H1 (cell line): ENCODE data around the gene CRISPLD2. TPM values are rescaled to one million over a fixed set of nuclear protein-coding genes. Genes with fewer than 3 reads are reported as not detected.

Experiments
- CTCF ChIA-PET: fragments of 300-600 bp; sonication (Branson Sonifier 250); formaldehyde crosslinking; loops from one replicate; lab custom pipeline; 2021; ENCODE audit not compliant: partially characterized antibody; lab: Charles Lee
- POLR2A ChIA-PET: fragments of 300-600 bp; sonication (Branson Sonifier 250); formaldehyde crosslinking; loops from one replicate; lab custom pipeline; 2021; ENCODE audit warnings: inconsistent platforms; ENCODE audit not compliant: partially characterized antibody; lab: Charles Lee
- DNase-seq, 2 experiments: peaks; one replicate each; pipeline versions ENCODE4 v3.0.0 to v3.0.0-alpha.2; 2010 to 2022; ENCODE audit warnings: low spot score in 2 of 2, low read depth in 1 of 2, mixed read lengths in 1 of 2
- FAIRE-seq: peaks from 2 replicates; lab custom pipeline; 2011; peaks lifted over from hg19 to GRCh38; lab: Jason Lieb, UNC
- H2AFZ ChIP-seq: 2 replicates; pipeline ENCODE4 v1.8.1; 2012; ENCODE audit warnings: low read length, inconsistent platforms
- H2AK5ac ChIP-seq: 2 replicates; pipeline ENCODE4 v1.6.1; 2013; ENCODE audit warnings: low read depth, low read length
- H2BK120ac ChIP-seq: replicated peaks from 2 replicates; pipeline ENCODE3; 2013; ENCODE audit warnings: low read depth, low read length, inconsistent platforms
- H2BK12ac ChIP-seq: 2 replicates; pipeline ENCODE4 v1.6.1; 2013; ENCODE audit warnings: low read depth, low read length
- H2BK15ac ChIP-seq: 2 replicates; pipeline ENCODE4 v1.6.1; 2013; ENCODE audit warnings: low read length
- H2BK20ac ChIP-seq: 2 replicates; pipeline ENCODE4 v1.6.1; 2013; ENCODE audit warnings: low read length
- H2BK5ac ChIP-seq: 2 replicates; pipeline ENCODE4 v1.6.1; 2013; ENCODE audit warnings: low read depth, low read length
- H3K14ac ChIP-seq: 2 replicates; pipeline ENCODE4 v1.6.1; 2013; ENCODE audit warnings: inconsistent platforms; ENCODE audit not compliant: insufficient read length
- H3K18ac ChIP-seq: 2 replicates; pipeline ENCODE4 v1.6.1; 2013; ENCODE audit warnings: low read length; ENCODE audit errors: extremely low read depth
- H3K23ac ChIP-seq: 2 replicates; pipeline ENCODE4 v1.6.1; 2013; ENCODE audit warnings: inconsistent platforms; ENCODE audit not compliant: insufficient read length
- H3K23me2 ChIP-seq: 2 replicates; pipeline ENCODE4 v1.6.1; 2013; ENCODE audit warnings: low read depth, low read length
- H3K27ac ChIP-seq: 2 replicates; pipeline ENCODE4 v1.6.1; 2011; ENCODE audit warnings: low read depth, low read length, inconsistent platforms
- H3K27me3 ChIP-seq, 4 experiments: replicated peaks in 1 of 4; 1 replicate in 1 of 4; 2 replicates in 3 of 4; pipeline versions ENCODE4 v1.6.1 to v1.8.1; 2011 to 2013; ENCODE audit warnings: low read length in 3 of 4, mild to moderate bottlenecking in 3 of 4, inconsistent platforms in 2 of 4, mixed read lengths in 2 of 4, moderate library complexity in 1 of 4; ENCODE audit not compliant: control insufficient read depth in 3 of 4, insufficient read depth in 3 of 4; ENCODE audit errors: extremely low read depth in 1 of 4
- H3K36me3 ChIP-seq, 4 experiments: 2 replicates each; pipeline versions ENCODE4 v1.6.1 to v1.8.1; 2011 to 2013; ENCODE audit warnings: mild to moderate bottlenecking in 4 of 4, low read length in 3 of 4, moderate library complexity in 2 of 4, control low read depth in 1 of 4, inconsistent platforms in 1 of 4; ENCODE audit not compliant: insufficient read depth in 4 of 4, control insufficient read depth in 2 of 4
- H3K4ac ChIP-seq: replicated peaks from 2 replicates; pipeline ENCODE3; 2013; ENCODE audit warnings: low read length, low read depth, mixed read lengths, inconsistent platforms; ENCODE audit not compliant: insufficient read length
- H3K4me1 ChIP-seq, 4 experiments: replicated peaks in 1 of 4; 1 replicate in 1 of 4; 2 replicates in 3 of 4; pipeline versions ENCODE4 v1.6.1 to v1.8.1; 2011 to 2013; ENCODE audit warnings: low read length in 3 of 4, inconsistent platforms in 2 of 4, mixed read lengths in 1 of 4; ENCODE audit not compliant: insufficient read depth in 4 of 4, control insufficient read depth in 3 of 4
- H3K4me2 ChIP-seq, 2 experiments: 2 replicates each; pipeline versions ENCODE4 v1.6.1 to v1.8.1; 2011 to 2013; ENCODE audit warnings: low read depth in 2 of 2, low read length in 2 of 2, control low read depth in 1 of 2, inconsistent platforms in 1 of 2, mild to moderate bottlenecking in 1 of 2; ENCODE audit not compliant: insufficient read depth in 1 of 2
- H3K4me3 ChIP-seq, 4 experiments: fragments of 200-600, 300-600 bp in 1 of 4; sonication (generic), shearing (Covaris generic), sonication (Bioruptor Twin) in 1 of 4; 2 replicates each; pipeline versions ENCODE4 v1.5.1 to v1.8.1; 2011 to 2016; ENCODE audit warnings: low read length in 4 of 4, low read depth in 3 of 4, control low read depth in 2 of 4, inconsistent platforms in 2 of 4, mild to moderate bottlenecking in 2 of 4, mixed read lengths in 1 of 4, moderate library complexity in 1 of 4; ENCODE audit not compliant: insufficient read depth in 2 of 4; ENCODE audit errors: extremely low read depth in 1 of 4
- H3K56ac ChIP-seq: replicated peaks from 2 replicates; pipeline ENCODE3; 2013; ENCODE audit warnings: low read depth, mild to moderate bottlenecking, mixed read lengths, low read length, inconsistent platforms; ENCODE audit not compliant: insufficient read length
- H3K79me1 ChIP-seq: 2 replicates; pipeline ENCODE4 v1.6.1; 2013; ENCODE audit warnings: low read depth, low read length, control low read depth
- H3K79me2 ChIP-seq, 2 experiments: 2 replicates each; pipeline versions ENCODE4 v1.6.1 to v1.8.1; 2012 to 2013; ENCODE audit warnings: low read length in 2 of 2, mild to moderate bottlenecking in 2 of 2, inconsistent platforms in 1 of 2; ENCODE audit not compliant: insufficient read depth in 2 of 2, control insufficient read depth in 1 of 2
- H3K9ac ChIP-seq, 4 experiments: replicated peaks in 1 of 4; 1 replicate in 1 of 4; 2 replicates in 3 of 4; pipeline versions ENCODE4 v1.6.1 to v1.8.1; 2011 to 2013; ENCODE audit warnings: low read depth in 3 of 4, low read length in 3 of 4, control low read depth in 2 of 4, mild to moderate bottlenecking in 2 of 4, moderate library complexity in 2 of 4, inconsistent platforms in 1 of 4; ENCODE audit errors: extremely low read depth in 1 of 4
- H3K9me3 ChIP-seq, 2 experiments: 2 replicates each; pipeline versions ENCODE4 v1.6.1 to v1.8.1; 2012 to 2013; ENCODE audit warnings: mild to moderate bottlenecking in 2 of 2, moderate library complexity in 2 of 2, control low read depth in 1 of 2, inconsistent platforms in 1 of 2, low read depth in 1 of 2, low read length in 1 of 2, mixed read lengths in 1 of 2; ENCODE audit not compliant: insufficient read depth in 2 of 2
- H4K20me1 ChIP-seq, 2 experiments: replicated peaks in 1 of 2; 2 replicates each; pipeline versions ENCODE3 to v1.8.1; 2011 to 2013; ENCODE audit warnings: inconsistent platforms in 2 of 2, low read length in 2 of 2, mild to moderate bottlenecking in 1 of 2; ENCODE audit not compliant: insufficient read depth in 2 of 2, control insufficient read depth in 1 of 2
- H4K5ac ChIP-seq: 2 replicates; pipeline ENCODE4 v1.6.1; 2013; ENCODE audit warnings: low read length, low read depth, mixed read lengths, inconsistent platforms; ENCODE audit not compliant: insufficient read length
- H4K8ac ChIP-seq: 2 replicates; pipeline ENCODE4 v1.8.0; 2013; ENCODE audit warnings: mild to moderate bottlenecking, moderate library complexity, low read length, inconsistent platforms; ENCODE audit not compliant: insufficient read depth; ENCODE audit errors: extremely low read depth
- H4K91ac ChIP-seq: replicated peaks from 2 replicates; pipeline ENCODE3; 2013; ENCODE audit warnings: low read length, mixed read lengths, inconsistent platforms; ENCODE audit not compliant: insufficient read length
- CREB1 ChIP-seq: IDR thresholded peaks from 2 replicates; pipeline ENCODE4 v1.6.1; 2012; ENCODE audit warnings: inconsistent platforms
- FOSL1 ChIP-seq: IDR thresholded peaks from 2 replicates; pipeline ENCODE4 v1.6.1; 2011; ENCODE audit warnings: mild to moderate bottlenecking, low read depth, low read length, moderate library complexity; ENCODE audit not compliant: insufficient read depth
- HDAC6 ChIP-seq: IDR thresholded peaks from one replicate; pipeline ENCODE4 v1.7.1; 2012; ENCODE audit warnings: low read depth, mild to moderate bottlenecking, inconsistent platforms, low read length, moderate library complexity
- KDM4A ChIP-seq: IDR thresholded peaks from one replicate; pipeline ENCODE4 v1.7.1; 2012; ENCODE audit warnings: low read depth, mild to moderate bottlenecking, moderate library complexity, low read length, inconsistent platforms; ENCODE audit not compliant: severe bottlenecking
- WGBS, 2 experiments: shearing (Covaris generic) in 1 of 2; methylation state at CpG; one replicate each; pipeline versions ENCODE4 v1.1.6 to v1.1.7; 2013 to 2015; ENCODE audit warnings: low lambda C conversion rate in 2 of 2, mixed read lengths in 2 of 2, inconsistent platforms in 1 of 2, low coverage in 1 of 2, missing lambda C conversion rate in 1 of 2; ENCODE audit not compliant: insufficient replicate concordance in 2 of 2, insufficient coverage in 1 of 2, insufficient read length in 1 of 2; ENCODE audit errors: extremely low coverage in 1 of 2, missing lambda C conversion rate in 1 of 2; 5-methylcytosine and 5-hydroxymethylcytosine counted together
- polyA plus RNA-seq, 7 experiments: library from polyadenylated mRNA; depleted of rRNA in 3 of 7; stranded (reverse) in 5 of 7; unstranded in 2 of 7; fragments of >200 nt in 5 of 7; fragments of 200-250 nt in 2 of 7; gene quantifications; 1 replicate in 5 of 7; 2 replicates in 1 of 7; 4 replicates in 1 of 7; pipeline versions ENCODE4 v1.2.1 to v1.2.3, GENCODE V29; 2011 to 2013; ENCODE audit warnings: missing spikeins in 2 of 7, mixed read lengths in 2 of 7
- total RNA-seq: library from RNA; stranded (reverse); fragmentation: NEBNext Ultra II Directional; extraction: Animal tissue kit (Norgen Biotek cat#: 25700); gene quantifications from 2 replicates; pipeline ENCODE4 v1.2.1, GENCODE V29; 2021

CRISPLD2 gene
- total and polyA plus RNA-seq, 2 of the 8 experiments (the other 6 are each of a cell fraction or from before 2014, with no cell fraction given): 2.7 to 5.1 TPM

DNA sequence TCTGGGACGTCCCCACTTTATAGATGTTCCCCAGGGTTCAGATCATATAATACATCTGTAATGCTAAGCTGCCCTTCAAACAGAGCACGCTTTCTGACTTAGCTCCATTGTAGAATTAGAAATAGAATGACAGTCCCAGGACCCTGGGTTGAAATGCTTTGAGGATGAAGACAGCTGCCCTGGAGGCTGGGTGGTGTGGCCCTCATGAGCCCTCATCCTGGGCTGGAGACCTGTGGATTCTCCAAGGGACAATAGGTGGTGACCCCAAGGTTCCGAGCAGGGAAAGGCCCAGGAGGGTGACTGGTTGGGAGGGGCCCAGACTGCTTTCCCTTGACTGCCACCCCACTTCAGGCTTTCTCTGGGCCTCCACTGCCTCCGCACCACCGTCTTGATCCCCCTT is 59.0 kb downstream of the CRISPLD2 start:
- H3K9me3 ChIP-seq: no peaks in the 10 kb centered on the region
- CTCF ChIA-PET: interaction anchor here (0.6 to 3.9 kb wide), 6 partner anchors 14 to 124 kb away, joined by 3 to 14 read pairs (median 3); no protein-coding TSS in a partner anchor
- no peaks in the 10 kb centered on the region for H3K79me1 ChIP-seq
- no peak overlapping the region for H3K9ac ChIP-seq
- peaks cover 0 to 1% of the 10 kb centered on the region in 2 experiments for H4K20me1 ChIP-seq
- H2BK5ac ChIP-seq: no peak overlapping the region
- no peak overlapping the region for H2AK5ac ChIP-seq
- H2BK120ac ChIP-seq: no peak overlapping the region
- no peak overlapping the region for H3K27ac ChIP-seq
- H3K4me2 ChIP-seq: no peak overlapping the region
- no peaks in the 10 kb centered on the region for H3K27me3 ChIP-seq
- H3K23ac ChIP-seq: no peak overlapping the region
- no peak overlapping the region for H3K56ac ChIP-seq
- no peak overlapping the region for H2BK15ac ChIP-seq
- H4K91ac ChIP-seq: no peak overlapping the region
- no peak overlapping the region for H3K18ac ChIP-seq
- no peaks in the 10 kb centered on the region for H3K79me2 ChIP-seq
- H4K8ac ChIP-seq: peak overlapping the region; percentile 80; the same call in 1 of the 2 replicates
- no peak overlapping the region for H3K14ac ChIP-seq
- DNase-seq: no peak
- H2BK12ac ChIP-seq: no peak overlapping the region
- H3K4me1 ChIP-seq: peaks cover 0 to 7% (median 3%) of the 10 kb centered on the region in 4 experiments; a peak in 3 of 7 replicates
- no peak overlapping the region for H2BK20ac ChIP-seq
- POLR2A ChIA-PET: interaction anchor here (0.6 kb wide), 1 partner anchor 90 kb away, joined by 3 read pairs; no protein-coding TSS in a partner anchor
- H3K36me3 ChIP-seq: no peaks in the 10 kb centered on the region; a peak in 1 of 8 replicates
- no peak overlapping the region for H3K4me3 ChIP-seq
- 93% methylated on average over 5 of the region's 5 CpGs; no CpG with 5 or more reads in 1 of the 2 experiments for WGBS, 2 experiments
- no peak overlapping the region for H2AFZ ChIP-seq
- no peaks in the 10 kb centered on the region for H3K23me2 ChIP-seq
- H3K4ac ChIP-seq: no peak overlapping the region
- no peak overlapping the region for H4K5ac ChIP-seq
- no peak for FAIRE-seq
- no peak for TF ChIP-seq KDM4A
- TF ChIP-seq CREB1: no peak
- TF ChIP-seq HDAC6: no peak
- TF ChIP-seq FOSL1: no peak
